PC-3 (cell line): ENCODE results near the gene SLC16A11.

Experiments used
- EZH2 ChIP-seq: fragments of 300-600 bp; sonication (generic); IDR thresholded peaks from one replicate; pipeline ENCODE4 v1.6.1; 2017; ENCODE audit warnings: antibody characterized with exemption, mild to moderate bottlenecking, low read length; ENCODE audit not compliant: unreplicated experiment
- TF ChIP-seq, protein P1 (sequence below): fragments of 300-600 bp; sonication (generic); conservative IDR thresholded peaks from 2 replicates; pipeline ENCODE4 v1.5.1; 2017; ENCODE audit warnings: antibody characterized with exemption, low read depth, mild to moderate bottlenecking, low read length

DNA sequence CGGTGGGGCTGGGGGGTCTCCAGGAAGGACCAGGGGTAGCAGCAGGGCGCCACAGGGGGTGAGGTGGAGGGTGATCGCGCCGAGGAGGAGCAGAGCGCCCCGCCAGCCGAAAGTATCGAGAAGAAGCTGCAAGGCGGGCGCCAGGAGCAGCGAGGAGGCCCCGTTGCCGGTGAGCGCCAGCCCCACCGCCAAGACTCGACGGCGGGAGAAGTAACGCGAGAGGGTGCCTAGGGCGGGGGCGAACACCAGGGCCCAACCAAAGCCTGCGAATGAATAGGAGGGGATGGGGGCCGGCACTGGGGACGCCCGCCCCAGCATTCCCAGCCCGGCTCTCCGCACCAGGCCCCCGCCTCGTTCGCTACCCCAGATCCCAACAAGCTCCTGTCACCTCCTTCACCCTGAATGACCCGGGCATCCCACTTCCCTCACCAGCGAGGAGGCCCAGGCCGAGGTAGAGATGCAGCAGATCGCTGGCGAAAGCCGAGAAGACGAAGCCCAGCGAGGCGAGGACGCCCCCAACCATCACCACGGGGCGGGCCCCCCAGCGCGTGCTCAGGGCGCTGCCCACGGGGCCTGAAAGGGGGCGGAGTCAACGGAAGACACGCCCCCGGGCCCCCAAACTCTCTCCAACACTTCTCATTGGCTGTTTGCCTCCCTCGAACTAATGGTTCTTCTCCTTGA lies 1.3 kb downstream of the SLC16A11 start:
- TF ChIP-seq, protein P1, sequence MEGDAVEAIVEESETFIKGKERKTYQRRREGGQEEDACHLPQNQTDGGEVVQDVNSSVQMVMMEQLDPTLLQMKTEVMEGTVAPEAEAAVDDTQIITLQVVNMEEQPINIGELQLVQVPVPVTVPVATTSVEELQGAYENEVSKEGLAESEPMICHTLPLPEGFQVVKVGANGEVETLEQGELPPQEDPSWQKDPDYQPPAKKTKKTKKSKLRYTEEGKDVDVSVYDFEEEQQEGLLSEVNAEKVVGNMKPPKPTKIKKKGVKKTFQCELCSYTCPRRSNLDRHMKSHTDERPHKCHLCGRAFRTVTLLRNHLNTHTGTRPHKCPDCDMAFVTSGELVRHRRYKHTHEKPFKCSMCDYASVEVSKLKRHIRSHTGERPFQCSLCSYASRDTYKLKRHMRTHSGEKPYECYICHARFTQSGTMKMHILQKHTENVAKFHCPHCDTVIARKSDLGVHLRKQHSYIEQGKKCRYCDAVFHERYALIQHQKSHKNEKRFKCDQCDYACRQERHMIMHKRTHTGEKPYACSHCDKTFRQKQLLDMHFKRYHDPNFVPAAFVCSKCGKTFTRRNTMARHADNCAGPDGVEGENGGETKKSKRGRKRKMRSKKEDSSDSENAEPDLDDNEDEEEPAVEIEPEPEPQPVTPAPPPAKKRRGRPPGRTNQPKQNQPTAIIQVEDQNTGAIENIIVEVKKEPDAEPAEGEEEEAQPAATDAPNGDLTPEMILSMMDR = no peak
- TF ChIP-seq EZH2 = no peak
